ENCODE results near the gene ADA.

The ADA gene

GRCh38 chr20:44619294-44619693 lies 32.2 kb downstream of the ADA start:
- CTCF ChIA-PET, result interaction anchor here (1.1 to 2.2 kb wide), 4 partner anchors 9 to 64 kb away, joined by 3 to 5 read pairs (median 4); no protein-coding TSS in a partner anchor
- no peak for DNase-seq
- Mint-ChIP-seq H3K36me3 (peaks cover 76% of the 10 kb centered on the region), H3K27ac (peak overlapping the region; percentile 19), H3K9me3 (peaks cover 6% of the 10 kb centered on the region), H3K4me3 (no peak overlapping the region), H3K4me1 (peaks cover 52% of the 10 kb centered on the region), H3K27me3 (no peaks in the 10 kb centered on the region)

- Mint-ChIP-seq H3K4me1 (peaks cover 54% of the 10 kb centered on the region), H3K36me3 (peaks cover 76% of the 10 kb centered on the region), H3K27me3 (no peaks in the 10 kb centered on the region), H3K9me3 (peaks cover 3% of the 10 kb centered on the region), H3K27ac (peak overlapping the region; percentile 66), H3K4me3 (no peak overlapping the region)
- peak; percentile 45 for DNase-seq
- CTCF ChIA-PET, result interaction anchor here (1.1 to 2.1 kb wide), 4 partner anchors 9 to 65 kb away, joined by 3 to 9 read pairs (median 4); no protein-coding TSS in a partner anchor
These were observed 33.2 kb downstream of the ADA start for GRCh38 chr20:44618318-44618731.

- DNase-seq, result no peak
- CTCF ChIA-PET, result interaction anchor here (0.7 to 2.1 kb wide), 3 partner anchors 7 to 232 kb away, joined by 5 to 9 read pairs (median 5); no protein-coding TSS in a partner anchor
- Mint-ChIP-seq H3K36me3 (peaks cover 59% of the 10 kb centered on the region), H3K27me3 (no peaks in the 10 kb centered on the region), H3K9me3 (no peaks in the 10 kb centered on the region), H3K4me3 (no peak overlapping the region), H3K4me1 (peaks cover 57% of the 10 kb centered on the region), H3K27ac (peak overlapping the region; percentile 81)
These were observed 34.9 kb downstream of the ADA start for GRCh38 chr20:44616604-44616964.

- H3K9me3 Mint-ChIP-seq, result no peaks in the 10 kb centered on the region
- H3K4me3 Mint-ChIP-seq, result no peak overlapping the region
- H3K4me1 Mint-ChIP-seq, result peaks cover 61% of the 10 kb centered on the region
- CTCF ChIA-PET, result interaction anchor here (0.6 to 1.4 kb wide), 2 partner anchors 117 to 231 kb away, joined by 3 to 5 read pairs; no protein-coding TSS in a partner anchor
- no peak for DNase-seq
- H3K27me3 Mint-ChIP-seq, result no peaks in the 10 kb centered on the region
- peaks cover 54% of the 10 kb centered on the region for H3K36me3 Mint-ChIP-seq
- peak overlapping the region; percentile 81 for H3K27ac Mint-ChIP-seq
These were observed 35.5 kb downstream of the ADA start for GRCh38 chr20:44615876-44616603.

- no peak for DNase-seq
- Mint-ChIP-seq H3K27me3 (no peaks in the 10 kb centered on the region), H3K4me3 (no peak overlapping the region), H3K4me1 (peaks cover 65% of the 10 kb centered on the region), H3K9me3 (no peaks in the 10 kb centered on the region), H3K27ac (peak overlapping the region; percentile 81), H3K36me3 (peaks cover 47% of the 10 kb centered on the region)
- CTCF ChIA-PET, result interaction anchor here (0.7 kb wide), 1 partner anchor 17 kb away, joined by 3 read pairs; no protein-coding TSS in a partner anchor
These were observed 36.2 kb downstream of the ADA start for GRCh38 chr20:44615169-44615791.

- H3K27me3 Mint-ChIP-seq, result no peaks in the 10 kb centered on the region
- no peak overlapping the region for H3K27ac Mint-ChIP-seq
- no peaks in the 10 kb centered on the region for H3K9me3 Mint-ChIP-seq
- no peak for DNase-seq
- peaks cover 67% of the 10 kb centered on the region for H3K4me1 Mint-ChIP-seq
- no peak overlapping the region for H3K4me3 Mint-ChIP-seq
- peaks cover 39% of the 10 kb centered on the region for H3K36me3 Mint-ChIP-seq
- CTCF ChIA-PET, result interaction anchor here (0.7 to 1.0 kb wide), 2 partner anchors 16 to 229 kb away, joined by 3 read pairs; no protein-coding TSS in a partner anchor
These were observed 37.0 kb downstream of the ADA start for GRCh38 chr20:44614525-44614924.

- CTCF ChIA-PET, result no interaction called here
- no peak for DNase-seq
- peaks cover 57% of the 10 kb centered on the region for H3K4me1 Mint-ChIP-seq
- no peaks in the 10 kb centered on the region for H3K9me3 Mint-ChIP-seq
- H3K27me3 Mint-ChIP-seq, result no peaks in the 10 kb centered on the region
- H3K27ac Mint-ChIP-seq, result no peak overlapping the region
- no peak overlapping the region for H3K4me3 Mint-ChIP-seq
- peaks cover 32% of the 10 kb centered on the region for H3K36me3 Mint-ChIP-seq
These were observed 37.9 kb downstream of the ADA start for GRCh38 chr20:44613575-44613974.

GRCh38 chr20:44610313-44610962 lies 41.1 kb downstream of the ADA start:
- CTCF ChIA-PET, result interaction anchor here (0.6 to 4.4 kb wide), 36 partner anchors 8 to 533 kb away, joined by 3 to 37 read pairs (median 4); partner anchors contain the start of genes PKIG, SERINC3 and TTPAL

GRCh38 chr20:44609516-44610312 lies 41.8 kb downstream of the ADA start:
- Mint-ChIP-seq H3K27me3 (no peaks in the 10 kb centered on the region), H3K4me3 (peak overlapping the region; percentile 31), H3K36me3 (peaks cover 10% of the 10 kb centered on the region), H3K9me3 (no peaks in the 10 kb centered on the region), H3K27ac (peak overlapping the region; percentile 96), H3K4me1 (peaks cover 24% of the 10 kb centered on the region)
- CTCF ChIA-PET, result interaction anchor here (0.6 to 4.4 kb wide), 37 partner anchors 8 to 532 kb away, joined by 3 to 37 read pairs (median 5); partner anchors contain the start of genes PKIG, SERINC3 and TTPAL
- peak; percentile 87 for DNase-seq

More at GRCh38 chr20:44610313-44610962, 41.1 kb downstream of the ADA start:
- H3K4me3 Mint-ChIP-seq, result peak overlapping the region; percentile 40
- peak overlapping the region; percentile 96 for H3K27ac Mint-ChIP-seq
- DNase-seq, result peak; percentile 40
- peaks cover 31% of the 10 kb centered on the region for H3K4me1 Mint-ChIP-seq
- H3K27me3 Mint-ChIP-seq, result no peaks in the 10 kb centered on the region
- H3K36me3 Mint-ChIP-seq, result peaks cover 16% of the 10 kb centered on the region
- H3K9me3 Mint-ChIP-seq, result no peaks in the 10 kb centered on the region

- Mint-ChIP-seq H3K36me3 (peaks cover 8% of the 10 kb centered on the region), H3K4me3 (no peak overlapping the region), H3K4me1 (peaks cover 20% of the 10 kb centered on the region), H3K27ac (peak overlapping the region; percentile 19), H3K9me3 (no peaks in the 10 kb centered on the region), H3K27me3 (no peaks in the 10 kb centered on the region)
- CTCF ChIA-PET, result interaction anchor here (0.6 to 4.4 kb wide), 18 partner anchors 9 to 299 kb away, joined by 3 to 37 read pairs (median 6); partner anchors contain the start of genes PKIG, SERINC3 and TTPAL
- no peak for DNase-seq
These were observed 42.4 kb downstream of the ADA start for GRCh38 chr20:44609006-44609515.

GRCh38 chr20:44606725-44607441 lies 44.6 kb downstream of the ADA start:
- H3K27ac Mint-ChIP-seq, result no peak overlapping the region
- H3K4me1 Mint-ChIP-seq, result peaks cover 19% of the 10 kb centered on the region
- no peaks in the 10 kb centered on the region for H3K27me3 Mint-ChIP-seq
- CTCF ChIA-PET, result no interaction called here
- H3K9me3 Mint-ChIP-seq, result no peaks in the 10 kb centered on the region
- no peaks in the 10 kb centered on the region for H3K36me3 Mint-ChIP-seq
- no peak overlapping the region for H3K4me3 Mint-ChIP-seq
- no peak for DNase-seq

- no peak for DNase-seq
- no peak overlapping the region for H3K27ac Mint-ChIP-seq
- CTCF ChIA-PET, result interaction anchor here (0.6 to 1.5 kb wide), 3 partner anchors 80 to 213 kb away, joined by 3 read pairs; no protein-coding TSS in a partner anchor
- no peak overlapping the region for H3K4me3 Mint-ChIP-seq
- H3K36me3 Mint-ChIP-seq, result no peaks in the 10 kb centered on the region
- H3K4me1 Mint-ChIP-seq, result peaks cover 21% of the 10 kb centered on the region
- no peaks in the 10 kb centered on the region for H3K27me3 Mint-ChIP-seq
- H3K9me3 Mint-ChIP-seq, result no peaks in the 10 kb centered on the region
These were observed 48.2 kb downstream of the ADA start for GRCh38 chr20:44603327-44603726.

Data from activated naive CD4-positive, alpha-beta T cell treated with anti-CD3 and anti-CD28 coated beads, Interleukin-2, amount 10 ng/mL, durations not matched to agents 7 days and 5 days (primary cell).